HepG2 (cell line): ENCODE results near the gene BID. TPM values are rescaled to one million over a fixed set of nuclear protein-coding genes. Genes with fewer than 3 reads are reported as not detected.

Source experiments
- ASH2L ChIP-seq: fragments of 300-600, 200-600 bp; sonication (generic); IDR thresholded peaks from 2 replicates; pipeline ENCODE4 v1.7.0; 2017; ENCODE audit warnings: low read depth, mild to moderate bottlenecking, moderate library complexity, mixed read lengths, low read length; ENCODE audit not compliant: insufficient read length
- HNRNPH1 ChIP-seq: fragments of 200-400 bp; formaldehyde crosslinking; optimal IDR thresholded peaks from 2 replicates; pipeline ENCODE3; 2017; ENCODE audit warnings: mild to moderate bottlenecking, low read depth, low read length
- KMT2B ChIP-seq: IDR thresholded peaks from 2 replicates; pipeline ENCODE4 v1.6.1; 2016; ENCODE audit warnings: missing genetic modification reagents, missing compliant biosample characterization
- MAF1 ChIP-seq: sonication (generic); formaldehyde crosslinking; IDR thresholded peaks from 2 replicates; pipeline ENCODE4 v1.5.0; 2020; ENCODE audit warnings: missing genetic modification reagents, borderline replicate concordance
- RELA ChIP-seq: sonication (generic); formaldehyde crosslinking; IDR thresholded peaks from 2 replicates; pipeline ENCODE4 v1.4.0; 2020; ENCODE audit warnings: missing genetic modification reagents
- RXRB ChIP-seq: IDR thresholded peaks from 2 replicates; pipeline ENCODE4 v1.6.1; 2016; ENCODE audit warnings: borderline replicate concordance, missing genetic modification reagents, missing compliant biosample characterization
- STAT5B ChIP-seq: sonication (generic); formaldehyde crosslinking; IDR thresholded peaks from 2 replicates; pipeline ENCODE4 v1.4.0; 2020; ENCODE audit warnings: missing genetic modification reagents
- TARDBP ChIP-seq: sonication (generic); formaldehyde crosslinking; IDR thresholded peaks from 2 replicates; pipeline ENCODE4 v1.8.0; 2022; ENCODE audit warnings: mild to moderate bottlenecking, missing genetic modification reagents
- ZBTB38 ChIP-seq: sonication (generic); formaldehyde crosslinking; IDR thresholded peaks from 2 replicates; pipeline ENCODE4 v1.5.1; 2020; ENCODE audit warnings: mild to moderate bottlenecking, missing genetic modification reagents
- ZFX ChIP-seq: sonication (generic); formaldehyde crosslinking; IDR thresholded peaks from 2 replicates; pipeline ENCODE4 v1.4.0; 2020; ENCODE audit warnings: mild to moderate bottlenecking, low read depth, missing genetic modification reagents, moderate library complexity
- ZMAT3 ChIP-seq: sonication (generic); formaldehyde crosslinking; conservative IDR thresholded peaks from 2 replicates; pipeline ENCODE4 v1.7.0; 2021; ENCODE audit warnings: missing genetic modification reagents
- ZNF333 ChIP-seq: sonication (generic); formaldehyde crosslinking; IDR thresholded peaks from 2 replicates; pipeline ENCODE4 v1.4.0; 2020; ENCODE audit warnings: mild to moderate bottlenecking, missing genetic modification reagents, borderline replicate concordance
- ZNF441 ChIP-seq: sonication (generic); formaldehyde crosslinking; IDR thresholded peaks from 2 replicates; pipeline ENCODE4 v1.7.0; 2021; ENCODE audit warnings: missing genetic modification reagents, borderline replicate concordance
- ZNF547 ChIP-seq: sonication (generic); formaldehyde crosslinking; IDR thresholded peaks from 2 replicates; pipeline ENCODE4 v1.5.1; 2020; ENCODE audit warnings: mild to moderate bottlenecking, missing genetic modification reagents
- ZNF570 ChIP-seq: sonication (generic); formaldehyde crosslinking; IDR thresholded peaks from 2 replicates; pipeline ENCODE4 v1.4.0; 2020; ENCODE audit warnings: mild to moderate bottlenecking, missing genetic modification reagents, borderline replicate concordance
- ZNF619 ChIP-seq: sonication (generic); formaldehyde crosslinking; IDR thresholded peaks from 2 replicates; pipeline ENCODE4 v1.4.0; 2020; ENCODE audit warnings: mild to moderate bottlenecking, missing genetic modification reagents
- ZNF790 ChIP-seq: sonication (generic); formaldehyde crosslinking; IDR thresholded peaks from 2 replicates; pipeline ENCODE4 v1.8.0; 2022; ENCODE audit warnings: missing genetic modification reagents, mild to moderate bottlenecking, borderline replicate concordance
- polyA plus RNA-seq, 8 experiments: library from polyadenylated mRNA; depleted of rRNA in 3 of 8; stranded (reverse) in 7 of 8; unstranded in 1 of 8; fragments of >200 nt; fragmentation: Illumina TruSeq in 4 of 8; extraction: Trizol in 4 of 8; gene quantifications; 2 replicates each; pipeline versions ENCODE4 v1.2.1 to v1.2.3, GENCODE V29; 2011 to 2016; ENCODE audit warnings: low read depth in 4 of 8, missing spikeins in 1 of 8, mixed read lengths in 1 of 8; ENCODE audit not compliant: insufficient read depth in 1 of 8
- total RNA-seq, 5 experiments: library from RNA; depleted of rRNA; stranded (reverse); fragments of >200 nt; fragmentation: Illumina TruSeq; extraction: Trizol; gene quantifications; 2 replicates each; pipeline ENCODE4 v1.2.3, GENCODE V29; 2016; ENCODE audit warnings: low read depth in 1 of 5
- TF ChIP-seq, protein P1 (sequence below): sonication (generic); formaldehyde crosslinking; IDR thresholded peaks from 2 replicates; pipeline ENCODE4 v1.5.0; 2020; ENCODE audit warnings: mild to moderate bottlenecking, missing genetic modification reagents, borderline replicate concordance
- TF ChIP-seq, protein P2 (sequence below): sonication (generic); formaldehyde crosslinking; IDR thresholded peaks from 2 replicates; pipeline ENCODE4 v1.4.0; 2020; ENCODE audit warnings: mild to moderate bottlenecking, missing genetic modification reagents
- TF ChIP-seq, protein P3 (sequence below): IDR thresholded peaks from 2 replicates; pipeline ENCODE4 v1.6.1; 2016; ENCODE audit warnings: mild to moderate bottlenecking, missing biosample characterization, missing genetic modification reagents
- TF ChIP-seq, protein P4 (sequence below): sonication (generic); formaldehyde crosslinking; IDR thresholded peaks from 2 replicates; pipeline ENCODE4 v1.4.0; 2020; ENCODE audit warnings: mild to moderate bottlenecking, missing genetic modification reagents
- TF ChIP-seq, protein P5 (sequence below): IDR thresholded peaks from 2 replicates; pipeline ENCODE4 v1.6.1; 2018; ENCODE audit warnings: missing genetic modification reagents

BID gene
- total and polyA plus RNA-seq, 2 of the 13 experiments (the other 11 are each of a cell fraction or from before 2014, with no cell fraction given): 35.3 to 51.7 TPM

DNA sequence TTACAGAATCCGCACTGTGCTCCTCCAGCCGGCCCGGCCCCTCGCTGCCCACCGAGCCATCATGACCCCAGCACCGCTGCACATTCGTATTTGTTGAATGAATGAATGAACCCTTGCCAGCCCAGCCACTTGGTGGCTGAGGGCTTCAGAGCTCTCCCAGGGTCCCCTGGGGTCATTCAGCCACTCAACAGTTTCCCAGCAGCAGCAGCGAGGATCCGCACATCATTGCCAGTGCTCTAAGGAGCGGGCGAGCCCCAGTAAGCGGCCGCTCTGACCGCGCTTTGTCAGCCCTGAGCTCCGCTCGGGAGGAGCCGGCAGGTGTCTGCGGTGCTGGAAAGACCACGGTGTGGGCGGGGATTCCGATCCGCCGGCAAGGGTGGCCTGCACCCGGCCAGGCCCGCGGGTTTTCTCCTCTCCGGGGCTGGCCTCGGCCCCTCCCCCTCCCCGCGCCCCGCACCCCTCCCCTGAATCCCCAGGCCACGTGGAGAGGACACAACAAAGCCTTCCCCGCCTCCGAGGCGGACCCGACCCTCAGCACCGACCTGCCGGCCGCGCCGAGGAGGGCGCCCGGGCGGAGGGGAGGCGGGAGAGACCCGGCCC is 563 bp downstream of the BID start (continued):
- 0 out of 2 replicates have a peak, but pooled peaks have one; percentile 36 for TF ChIP-seq ZNF790 (CRISPR knock-in tag)
- TF ChIP-seq, protein P1, sequence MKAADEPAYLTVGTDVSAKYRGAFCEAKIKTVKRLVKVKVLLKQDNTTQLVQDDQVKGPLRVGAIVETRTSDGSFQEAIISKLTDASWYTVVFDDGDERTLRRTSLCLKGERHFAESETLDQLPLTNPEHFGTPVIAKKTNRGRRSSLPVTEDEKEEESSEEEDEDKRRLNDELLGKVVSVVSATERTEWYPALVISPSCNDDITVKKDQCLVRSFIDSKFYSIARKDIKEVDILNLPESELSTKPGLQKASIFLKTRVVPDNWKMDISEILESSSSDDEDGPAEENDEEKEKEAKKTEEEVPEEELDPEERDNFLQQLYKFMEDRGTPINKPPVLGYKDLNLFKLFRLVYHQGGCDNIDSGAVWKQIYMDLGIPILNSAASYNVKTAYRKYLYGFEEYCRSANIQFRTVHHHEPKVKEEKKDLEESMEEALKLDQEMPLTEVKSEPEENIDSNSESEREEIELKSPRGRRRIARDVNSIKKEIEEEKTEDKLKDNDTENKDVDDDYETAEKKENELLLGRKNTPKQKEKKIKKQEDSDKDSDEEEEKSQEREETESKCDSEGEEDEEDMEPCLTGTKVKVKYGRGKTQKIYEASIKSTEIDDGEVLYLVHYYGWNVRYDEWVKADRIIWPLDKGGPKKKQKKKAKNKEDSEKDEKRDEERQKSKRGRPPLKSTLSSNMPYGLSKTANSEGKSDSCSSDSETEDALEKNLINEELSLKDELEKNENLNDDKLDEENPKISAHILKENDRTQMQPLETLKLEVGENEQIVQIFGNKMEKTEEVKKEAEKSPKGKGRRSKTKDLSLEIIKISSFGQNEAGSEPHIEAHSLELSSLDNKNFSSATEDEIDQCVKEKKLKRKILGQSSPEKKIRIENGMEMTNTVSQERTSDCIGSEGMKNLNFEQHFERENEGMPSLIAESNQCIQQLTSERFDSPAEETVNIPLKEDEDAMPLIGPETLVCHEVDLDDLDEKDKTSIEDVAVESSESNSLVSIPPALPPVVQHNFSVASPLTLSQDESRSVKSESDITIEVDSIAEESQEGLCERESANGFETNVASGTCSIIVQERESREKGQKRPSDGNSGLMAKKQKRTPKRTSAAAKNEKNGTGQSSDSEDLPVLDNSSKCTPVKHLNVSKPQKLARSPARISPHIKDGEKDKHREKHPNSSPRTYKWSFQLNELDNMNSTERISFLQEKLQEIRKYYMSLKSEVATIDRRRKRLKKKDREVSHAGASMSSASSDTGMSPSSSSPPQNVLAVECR (CRISPR knock-in tag): peak; percentile 69
- no peak for TF ChIP-seq ZNF570 (CRISPR knock-in tag)
- TF ChIP-seq STAT5B: no peak
- peak; percentile 14; the same call in 1 of the 2 replicates for TF ChIP-seq RXRB (CRISPR knock-in tag)
- no peak for TF ChIP-seq HNRNPH1
- TF ChIP-seq ZNF619 (CRISPR knock-in tag): no peak; the same call in 1 of the 2 replicates
- TF ChIP-seq KMT2B (CRISPR knock-in tag): 0 out of 2 replicates have a peak, but pooled peaks have one; percentile 32
- TF ChIP-seq TARDBP (CRISPR knock-in tag): no peak; the same call in 1 of the 2 replicates
- TF ChIP-seq ASH2L: peak; percentile 42
- TF ChIP-seq RELA (CRISPR knock-in tag): no peak
- TF ChIP-seq, protein P2, sequence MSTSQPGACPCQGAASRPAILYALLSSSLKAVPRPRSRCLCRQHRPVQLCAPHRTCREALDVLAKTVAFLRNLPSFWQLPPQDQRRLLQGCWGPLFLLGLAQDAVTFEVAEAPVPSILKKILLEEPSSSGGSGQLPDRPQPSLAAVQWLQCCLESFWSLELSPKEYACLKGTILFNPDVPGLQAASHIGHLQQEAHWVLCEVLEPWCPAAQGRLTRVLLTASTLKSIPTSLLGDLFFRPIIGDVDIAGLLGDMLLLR: 0 out of 2 replicates have a peak, but pooled peaks have one; percentile 38
- 0 out of 2 replicates have a peak, but pooled peaks have one; percentile 7 for TF ChIP-seq ZBTB38 (CRISPR knock-in tag)
- 0 out of 2 replicates have a peak, but pooled peaks have one; percentile 26 for TF ChIP-seq ZNF547 (CRISPR knock-in tag)
- peak; percentile 64 for TF ChIP-seq ZFX
- TF ChIP-seq, protein P3, sequence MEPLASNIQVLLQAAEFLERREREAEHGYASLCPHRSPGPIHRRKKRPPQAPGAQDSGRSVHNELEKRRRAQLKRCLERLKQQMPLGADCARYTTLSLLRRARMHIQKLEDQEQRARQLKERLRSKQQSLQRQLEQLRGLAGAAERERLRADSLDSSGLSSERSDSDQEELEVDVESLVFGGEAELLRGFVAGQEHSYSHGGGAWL (CRISPR knock-in tag): peak; percentile 50; the same call in 1 of the 2 replicates
- peak; percentile 27; the same call in 1 of the 2 replicates for TF ChIP-seq ZNF441 (CRISPR knock-in tag)
- TF ChIP-seq, protein P4, sequence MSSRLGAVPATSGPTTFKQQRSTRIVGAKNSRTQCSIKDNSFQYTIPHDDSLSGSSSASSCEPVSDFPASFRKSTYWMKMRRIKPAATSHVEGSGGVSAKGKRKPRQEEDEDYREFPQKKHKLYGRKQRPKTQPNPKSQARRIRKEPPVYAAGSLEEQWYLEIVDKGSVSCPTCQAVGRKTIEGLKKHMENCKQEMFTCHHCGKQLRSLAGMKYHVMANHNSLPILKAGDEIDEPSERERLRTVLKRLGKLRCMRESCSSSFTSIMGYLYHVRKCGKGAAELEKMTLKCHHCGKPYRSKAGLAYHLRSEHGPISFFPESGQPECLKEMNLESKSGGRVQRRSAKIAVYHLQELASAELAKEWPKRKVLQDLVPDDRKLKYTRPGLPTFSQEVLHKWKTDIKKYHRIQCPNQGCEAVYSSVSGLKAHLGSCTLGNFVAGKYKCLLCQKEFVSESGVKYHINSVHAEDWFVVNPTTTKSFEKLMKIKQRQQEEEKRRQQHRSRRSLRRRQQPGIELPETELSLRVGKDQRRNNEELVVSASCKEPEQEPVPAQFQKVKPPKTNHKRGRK (CRISPR knock-in tag): no peak
- no peak for TF ChIP-seq MAF1 (CRISPR knock-in tag)
- no peak for TF ChIP-seq ZNF333 (CRISPR knock-in tag)
- TF ChIP-seq, protein P5, sequence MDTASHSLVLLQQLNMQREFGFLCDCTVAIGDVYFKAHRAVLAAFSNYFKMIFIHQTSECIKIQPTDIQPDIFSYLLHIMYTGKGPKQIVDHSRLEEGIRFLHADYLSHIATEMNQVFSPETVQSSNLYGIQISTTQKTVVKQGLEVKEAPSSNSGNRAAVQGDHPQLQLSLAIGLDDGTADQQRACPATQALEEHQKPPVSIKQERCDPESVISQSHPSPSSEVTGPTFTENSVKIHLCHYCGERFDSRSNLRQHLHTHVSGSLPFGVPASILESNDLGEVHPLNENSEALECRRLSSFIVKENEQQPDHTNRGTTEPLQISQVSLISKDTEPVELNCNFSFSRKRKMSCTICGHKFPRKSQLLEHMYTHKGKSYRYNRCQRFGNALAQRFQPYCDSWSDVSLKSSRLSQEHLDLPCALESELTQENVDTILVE (CRISPR knock-in tag): no peak
- no peak for TF ChIP-seq ZMAT3
